ENCODE results near the gene FBXL4. TPM values are rescaled to one million over a fixed set of nuclear protein-coding genes. Genes with fewer than 3 reads are reported as not detected.

FBXL4 gene
- total RNA-seq, 4 donors from 2014 or later: 16.7 to 40.9 (median 35.8) TPM

DNA sequence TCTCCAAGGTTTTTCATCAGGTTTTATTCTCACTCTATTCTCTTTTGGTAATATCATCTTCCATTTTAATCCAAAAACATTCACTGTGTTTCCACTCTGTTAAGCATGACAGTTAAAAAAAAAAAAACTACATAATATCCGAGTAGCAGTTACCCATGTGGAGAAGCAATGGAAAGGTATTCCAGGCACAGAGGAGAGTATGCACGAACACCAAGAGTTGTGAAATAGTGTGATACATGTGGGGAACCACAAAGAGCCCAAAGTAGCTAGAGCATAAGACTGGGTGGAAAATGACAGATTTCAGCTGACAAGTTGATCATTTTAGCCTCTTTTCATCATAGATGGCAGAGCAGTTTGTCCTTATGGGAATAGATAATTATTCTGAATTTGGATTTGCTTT, 19.9 kb upstream of the FBXL4 start:
- TF ChIP-seq, protein P1, sequence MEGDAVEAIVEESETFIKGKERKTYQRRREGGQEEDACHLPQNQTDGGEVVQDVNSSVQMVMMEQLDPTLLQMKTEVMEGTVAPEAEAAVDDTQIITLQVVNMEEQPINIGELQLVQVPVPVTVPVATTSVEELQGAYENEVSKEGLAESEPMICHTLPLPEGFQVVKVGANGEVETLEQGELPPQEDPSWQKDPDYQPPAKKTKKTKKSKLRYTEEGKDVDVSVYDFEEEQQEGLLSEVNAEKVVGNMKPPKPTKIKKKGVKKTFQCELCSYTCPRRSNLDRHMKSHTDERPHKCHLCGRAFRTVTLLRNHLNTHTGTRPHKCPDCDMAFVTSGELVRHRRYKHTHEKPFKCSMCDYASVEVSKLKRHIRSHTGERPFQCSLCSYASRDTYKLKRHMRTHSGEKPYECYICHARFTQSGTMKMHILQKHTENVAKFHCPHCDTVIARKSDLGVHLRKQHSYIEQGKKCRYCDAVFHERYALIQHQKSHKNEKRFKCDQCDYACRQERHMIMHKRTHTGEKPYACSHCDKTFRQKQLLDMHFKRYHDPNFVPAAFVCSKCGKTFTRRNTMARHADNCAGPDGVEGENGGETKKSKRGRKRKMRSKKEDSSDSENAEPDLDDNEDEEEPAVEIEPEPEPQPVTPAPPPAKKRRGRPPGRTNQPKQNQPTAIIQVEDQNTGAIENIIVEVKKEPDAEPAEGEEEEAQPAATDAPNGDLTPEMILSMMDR (IDR thresholded peaks at IDR 0.05): no peak
- TF ChIP-seq POLR2A (IDR thresholded peaks at IDR 0.05): no peak
- Histone ChIP-seq H3K9me3 (no peaks in the 10 kb centered on the region), H3K27me3 (no peaks in the 10 kb centered on the region), H3K36me3 (no peaks in the 10 kb centered on the region), H3K27ac (no peak overlapping the region), H3K4me3 (no peak overlapping the region), H3K4me1 (no peaks in the 10 kb centered on the region)
- intact Hi-C loops (cut with DNase I; ENCODE audit: low total_unique reads): no loop called here
- no peak for DNase-seq

DNA sequence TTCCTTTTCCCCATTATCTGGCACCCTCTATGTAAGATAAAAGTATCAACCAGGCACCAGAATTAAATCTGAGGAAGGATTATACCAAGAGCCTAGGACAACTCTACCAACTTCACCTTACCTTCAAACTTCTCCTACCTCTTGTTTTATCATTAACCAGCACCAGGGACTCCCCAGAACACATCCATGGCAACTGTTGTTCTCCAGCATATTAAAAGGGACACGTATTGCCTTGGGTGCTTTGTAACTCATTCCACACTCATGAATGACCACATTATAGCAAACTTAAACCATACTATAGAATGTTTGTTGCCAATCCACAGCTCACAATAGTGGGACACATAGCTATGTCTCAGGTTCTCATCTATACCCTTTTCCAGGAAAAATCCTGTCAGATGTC, 11.9 kb upstream of the FBXL4 start:
- intact Hi-C loops (cut with DNase I; ENCODE audit: low total_unique reads): no loop called here

DNA sequence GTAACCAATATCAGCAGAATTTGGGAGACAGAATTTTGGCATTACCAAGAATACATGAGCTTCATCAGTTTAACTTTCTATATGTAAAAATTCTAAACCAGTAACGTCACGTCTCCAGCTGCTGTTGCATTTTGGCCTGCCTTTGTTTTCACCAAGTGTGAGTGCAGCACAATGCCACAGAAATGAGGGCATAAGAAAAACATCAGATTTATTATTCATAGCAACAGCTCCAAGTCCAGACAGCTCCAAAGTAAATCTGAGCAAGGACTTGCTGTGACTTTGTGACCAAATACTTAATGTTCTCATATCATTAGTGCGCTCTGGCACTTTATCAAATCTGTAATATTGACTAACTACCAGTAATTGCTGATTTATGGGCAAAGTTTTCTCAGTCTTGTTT, 11.0 kb upstream of the FBXL4 start:
- H3K36me3 ChIP-seq: no peaks in the 10 kb centered on the region
- DNase-seq: no peak
- TF ChIP-seq, protein P1 (IDR thresholded peaks at IDR 0.05): no peak
- no peak for TF ChIP-seq POLR2A (IDR thresholded peaks at IDR 0.05)
- H3K27me3 ChIP-seq: no peaks in the 10 kb centered on the region
- intact Hi-C loops (cut with DNase I; ENCODE audit: low total_unique reads): no loop called here
- H3K27ac ChIP-seq: no peak overlapping the region
- no peaks in the 10 kb centered on the region for H3K4me1 ChIP-seq
- no peaks in the 10 kb centered on the region for H3K9me3 ChIP-seq
- H3K4me3 ChIP-seq: no peak overlapping the region

More for the DNA sequence above, 11.9 kb upstream of the FBXL4 start:
- no peak for DNase-seq
- H3K4me1 ChIP-seq: no peaks in the 10 kb centered on the region
- no peaks in the 10 kb centered on the region for H3K27me3 ChIP-seq
- H3K9me3 ChIP-seq: no peaks in the 10 kb centered on the region
- no peak overlapping the region for H3K4me3 ChIP-seq
- TF ChIP-seq, protein P1 (IDR thresholded peaks at IDR 0.05): no peak
- no peak for TF ChIP-seq POLR2A (IDR thresholded peaks at IDR 0.05)
- no peak overlapping the region for H3K27ac ChIP-seq
- no peaks in the 10 kb centered on the region for H3K36me3 ChIP-seq

DNA sequence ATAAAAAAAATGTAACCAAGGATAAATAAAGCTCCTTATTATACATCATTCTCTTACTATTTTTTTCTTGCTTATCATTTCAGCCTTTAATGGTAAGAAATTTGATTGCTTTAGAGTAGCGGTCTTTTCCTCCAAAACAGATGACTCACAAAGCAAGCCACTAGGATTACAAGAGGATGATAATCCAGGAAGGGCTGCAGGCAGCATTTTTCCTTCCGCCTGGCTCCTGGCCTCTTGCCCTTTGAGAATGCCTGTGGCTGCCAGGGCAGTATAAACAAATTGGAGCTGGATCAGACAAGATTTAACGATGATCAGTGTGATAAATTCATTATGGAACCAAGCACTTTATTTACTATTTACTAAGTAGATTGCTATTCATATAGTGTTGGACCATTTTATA, 9.7 kb upstream of the FBXL4 start:
- no peaks in the 10 kb centered on the region for H3K36me3 ChIP-seq
- no peaks in the 10 kb centered on the region for H3K27me3 ChIP-seq
- H3K4me3 ChIP-seq: no peak overlapping the region
- intact Hi-C loops (cut with DNase I; ENCODE audit: low total_unique reads): no loop called here
- no peak for TF ChIP-seq POLR2A (IDR thresholded peaks at IDR 0.05)
- TF ChIP-seq, protein P1 (IDR thresholded peaks at IDR 0.05): no peak
- DNase-seq: peak in 1 of 2 donors; percentile 18
- no peak overlapping the region for H3K27ac ChIP-seq
- H3K9me3 ChIP-seq: no peaks in the 10 kb centered on the region
- no peaks in the 10 kb centered on the region for H3K4me1 ChIP-seq

DNA sequence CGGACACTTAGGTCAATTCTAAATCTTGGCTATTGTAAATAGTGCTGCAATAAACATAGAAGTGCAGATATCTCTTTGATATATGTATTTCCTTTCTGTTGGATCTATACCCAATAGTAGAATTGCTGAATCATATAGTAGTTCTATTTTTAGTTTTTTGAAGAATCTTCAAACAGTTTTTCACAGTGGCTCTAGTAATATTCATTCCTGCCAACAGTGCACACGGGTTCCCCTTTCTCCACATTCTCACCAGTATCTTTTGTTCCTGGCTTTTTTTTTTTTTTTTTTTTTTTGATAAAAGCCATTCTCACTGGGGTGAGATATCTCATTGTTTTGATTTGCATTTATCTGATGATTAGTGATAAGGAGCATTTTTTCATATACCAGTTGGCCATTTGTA, 1.8 kb upstream of the FBXL4 start:
- no peaks in the 10 kb centered on the region for H3K9me3 ChIP-seq
- no peaks in the 10 kb centered on the region for H3K27me3 ChIP-seq
- no peak for DNase-seq
- no peak overlapping the region for H3K4me3 ChIP-seq
- H3K36me3 ChIP-seq: no peaks in the 10 kb centered on the region
- no peak overlapping the region for H3K27ac ChIP-seq
- no peaks in the 10 kb centered on the region for H3K4me1 ChIP-seq
- TF ChIP-seq POLR2A (IDR thresholded peaks at IDR 0.05): no peak
- intact Hi-C loops (cut with DNase I; ENCODE audit: low total_unique reads): no loop called here

DNA sequence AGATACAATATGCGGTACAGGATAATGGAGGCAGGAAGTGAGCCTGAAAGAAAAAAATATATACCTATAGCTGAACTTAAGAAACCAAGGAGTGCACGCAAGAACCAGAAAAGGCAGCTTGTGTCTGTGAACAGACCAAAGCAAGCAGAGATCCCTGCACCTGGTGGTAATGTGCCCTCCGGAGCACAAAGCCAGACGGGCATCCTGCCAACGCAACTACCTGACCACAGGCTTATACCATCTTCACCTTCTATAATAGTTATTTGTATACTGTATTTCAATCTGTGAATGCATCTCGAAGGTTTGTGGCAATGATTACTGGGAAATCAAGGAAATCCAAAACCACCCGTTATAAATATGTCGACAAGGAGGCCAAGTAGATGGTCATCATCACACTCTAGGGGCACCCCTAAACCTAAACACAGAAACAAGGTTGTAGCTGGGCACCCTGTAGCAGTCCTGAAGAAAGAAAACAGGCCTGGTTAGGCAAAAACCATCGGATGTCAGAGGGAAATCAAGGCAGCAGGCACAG, 801 bp downstream of the FBXL4 start:
- intact Hi-C loops (cut with DNase I; ENCODE audit: low total_unique reads): no loop called here
- DNase-seq: peak; percentile 16 to 30

More for the DNA sequence above, 801 bp downstream of the FBXL4 start:
- TF ChIP-seq, protein P1 (IDR thresholded peaks at IDR 0.05): no peak
- no peak for TF ChIP-seq POLR2A (IDR thresholded peaks at IDR 0.05)
- Histone ChIP-seq H3K9me3 (no peaks in the 10 kb centered on the region), H3K27me3 (no peaks in the 10 kb centered on the region), H3K4me1 (no peaks in the 10 kb centered on the region), H3K27ac (peak overlapping the region; percentile 80 to 86), H3K4me3 (peak overlapping the region; percentile 65 to 99), H3K36me3 (no peaks in the 10 kb centered on the region)
